K562 treated with DMSO at 1 percent for 12 hours (cell line): ENCODE results near the gene BLM. TPM values are rescaled to one million over a fixed set of nuclear protein-coding genes. Genes with fewer than 3 reads are reported as not detected.

Experiments used
- total RNA-seq: library from RNA; unstranded; fragments of 300-600 nt; gene quantifications from 2 replicates; pipeline ENCODE4 v1.2.3, GENCODE V29; 2022; ENCODE audit not compliant: insufficient read depth

Gene BLM
- total RNA-seq: 15.9 and 32.6 TPM in 2 replicates

GRCh38 chr15:90716976-90717821 is at the start of gene BLM:
TSS of gene BLM (plus strand) at chr15:90717346. CDS start at chr15:90747393, 30,047 bp downstream.

Other genes with a start within 250 kb of the BLM start
- gene CRTC3, start 187.4 kb upstream of the BLM start, total RNA-seq: 4.7 and 20.8 TPM in 2 replicates
- 54.5 and 102 TPM in 2 replicates for gene FURIN, start 151.2 kb downstream of the BLM start, total RNA-seq
- gene FES, start 167.2 kb downstream of the BLM start, total RNA-seq: 2.1 and 5.3 TPM in 2 replicates
- 30.1 and 123 TPM in 2 replicates for gene MAN2A2, start 186.0 kb downstream of the BLM start, total RNA-seq
- gene HDDC3, start 215.2 kb downstream of the BLM start, total RNA-seq: 19.7 and 25.1 TPM in 2 replicates
- 61.1 and 85.4 TPM in 2 replicates for gene UNC45A, start 217.9 kb downstream of the BLM start, total RNA-seq
- 26.0 and 40.5 TPM in 2 replicates for gene RCCD1, start 237.5 kb downstream of the BLM start, total RNA-seq